HPDE6-E6E7 (cell line): Measurements from ENCODE around the gene EIF1.
"Not testable (repeated sequence)": the region's sequence is repeated elsewhere in the genome, so short reads cannot be mapped to it uniquely, and the experiment has no call there.

Experiments used
- DNase-seq: peaks from one replicate; pipeline ENCODE4 v3.0.0; 2011; ENCODE audit warnings: missing footprints; ENCODE audit errors: extremely low spot score

Gene EIF1

GRCh38 chr17:41678907-41679739 lies 9.6 kb upstream of the EIF1 start:
- DNase-seq, result no peak

GRCh38 chr17:41679740-41680425 lies 8.8 kb upstream of the EIF1 start:
- no peak for DNase-seq

GRCh38 chr17:41680426-41681040 lies 8.2 kb upstream of the EIF1 start:
- no peak for DNase-seq

- DNase-seq, result no peak
Measured at GRCh38 chr17:41681776-41682175, 6.9 kb upstream of the EIF1 start.

- no peak for DNase-seq
Measured at GRCh38 chr17:41682631-41683030, 6.1 kb upstream of the EIF1 start.

GRCh38 chr17:41683441-41684007 lies 5.2 kb upstream of the EIF1 start:
- DNase-seq, result no peak

- DNase-seq, result no peak
Measured at GRCh38 chr17:41684035-41684434, 4.7 kb upstream of the EIF1 start.

GRCh38 chr17:41685753-41686152 lies 2.9 kb upstream of the EIF1 start:
- DNase-seq, result not testable (repeated sequence)

GRCh38 chr17:41686281-41686680 lies 2.4 kb upstream of the EIF1 start:
- DNase-seq, result no peak

GRCh38 chr17:41687828-41688640 lies 651 bp upstream of the EIF1 start:
- DNase-seq, result no peak

GRCh38 chr17:41689497-41690299 lies 1.0 kb downstream of the EIF1 start:
- DNase-seq, result no peak

- no peak for DNase-seq
Measured at GRCh38 chr17:41690497-41690896, 1.8 kb downstream of the EIF1 start.

GRCh38 chr17:41691031-41691777 lies 2.5 kb downstream of the EIF1 start:
- DNase-seq, result no peak

- DNase-seq, result no peak
Measured at GRCh38 chr17:41692722-41693521, 4.2 kb downstream of the EIF1 start.

GRCh38 chr17:41695134-41695661 lies 6.5 kb downstream of the EIF1 start:
- DNase-seq, result no peak

GRCh38 chr17:41695954-41696757 lies 7.5 kb downstream of the EIF1 start:
- DNase-seq, result no peak

GRCh38 chr17:41697122-41697962 lies 8.7 kb downstream of the EIF1 start:
- DNase-seq, result no peak
